H9 (cell line): Measurements from ENCODE around the gene TNFRSF19. TPM values are rescaled to one million over a fixed set of nuclear protein-coding genes. Genes with fewer than 3 reads are reported as not detected.

Experiments used
- DNase-seq: peaks from one replicate; pipeline ENCODE4 v3.0.0-alpha.2; 2017
- H2AFZ ChIP-seq: one replicate; pipeline ENCODE4 v1.6.1; 2013; ENCODE audit warnings: mild to moderate bottlenecking, low read length, control low read depth, moderate library complexity
- H2AK5ac ChIP-seq: 2 replicates; pipeline ENCODE4 v1.6.1; 2013; ENCODE audit warnings: low read length, control low read depth, mixed read lengths; ENCODE audit not compliant: insufficient read length
- H2BK120ac ChIP-seq: one replicate; pipeline ENCODE4 v1.6.1; 2013; ENCODE audit warnings: low read depth, mild to moderate bottlenecking, low read length, control low read depth, inconsistent platforms; ENCODE audit not compliant: poor library complexity, severe bottlenecking
- H2BK12ac ChIP-seq: 2 replicates; pipeline ENCODE4 v1.6.1; 2013; ENCODE audit warnings: low read length, control low read depth, mixed read lengths, low read depth; ENCODE audit not compliant: insufficient read length
- H2BK15ac ChIP-seq: 2 replicates; pipeline ENCODE4 v1.6.1; 2013; ENCODE audit warnings: low read depth, low read length, control low read depth
- H2BK20ac ChIP-seq: one replicate; pipeline ENCODE4 v1.6.1; 2013; ENCODE audit warnings: low read depth, mild to moderate bottlenecking, low read length, control low read depth, inconsistent platforms; ENCODE audit not compliant: poor library complexity, severe bottlenecking
- H2BK5ac ChIP-seq: 2 replicates; pipeline ENCODE4 v1.6.1; 2013; ENCODE audit warnings: low read length, control low read depth, mixed read lengths; ENCODE audit not compliant: insufficient read length
- H3K14ac ChIP-seq: 2 replicates; pipeline ENCODE4 v1.6.1; 2013; ENCODE audit warnings: low read length, control low read depth; ENCODE audit not compliant: insufficient read depth
- H3K18ac ChIP-seq: 2 replicates; pipeline ENCODE4 v1.6.1; 2013; ENCODE audit warnings: low read depth, mild to moderate bottlenecking, mixed read lengths, low read length, control low read depth; ENCODE audit not compliant: insufficient read length
- H3K23ac ChIP-seq: 2 replicates; pipeline ENCODE4 v1.6.1; 2013; ENCODE audit warnings: low read length, control low read depth, mixed read lengths, low read depth; ENCODE audit not compliant: insufficient read length
- H3K23me2 ChIP-seq: 2 replicates; pipeline ENCODE4 v1.6.1; 2013; ENCODE audit warnings: low read depth, mild to moderate bottlenecking, mixed read lengths, low read length, control low read depth; ENCODE audit not compliant: insufficient read length, poor library complexity, severe bottlenecking
- H3K27ac ChIP-seq: 2 replicates; pipeline ENCODE4 v1.5.1; 2013; ENCODE audit warnings: low read length, control low read depth, mixed read lengths, low read depth; ENCODE audit not compliant: insufficient read length
- H3K27me3 ChIP-seq: 2 replicates; pipeline ENCODE4 v1.6.1; 2013; ENCODE audit warnings: low read length, control low read depth, inconsistent platforms; ENCODE audit not compliant: insufficient read depth
- H3K4ac ChIP-seq: 2 replicates; pipeline ENCODE4 v1.6.1; 2013; ENCODE audit warnings: low read depth, mild to moderate bottlenecking, control low read depth, inconsistent platforms, low read length, moderate library complexity
- H3K4me1 ChIP-seq: 2 replicates; pipeline ENCODE4 v1.6.1; 2013; ENCODE audit warnings: low read length, control low read depth, inconsistent platforms; ENCODE audit not compliant: insufficient read depth
- H3K4me2 ChIP-seq: 2 replicates; pipeline ENCODE4 v1.6.1; 2013; ENCODE audit warnings: low read length, control low read depth, mixed read lengths; ENCODE audit not compliant: insufficient read length, insufficient read depth
- H3K56ac ChIP-seq: 2 replicates; pipeline ENCODE4 v1.6.1; 2013; ENCODE audit warnings: low read depth, mild to moderate bottlenecking, mixed read lengths, low read length, control low read depth; ENCODE audit not compliant: insufficient read length
- H3K79me1 ChIP-seq: 2 replicates; pipeline ENCODE4 v1.6.1; 2013; ENCODE audit warnings: low read depth, mild to moderate bottlenecking, moderate library complexity, low read length, control low read depth, inconsistent platforms; ENCODE audit not compliant: insufficient read depth, poor library complexity, severe bottlenecking
- H3K79me2 ChIP-seq: 2 replicates; pipeline ENCODE4 v1.6.1; 2013; ENCODE audit warnings: low read length, control low read depth, inconsistent platforms; ENCODE audit not compliant: insufficient read depth
- H3K9ac ChIP-seq: 2 replicates; pipeline ENCODE4 v1.6.1; 2013; ENCODE audit warnings: low read length, control low read depth, mixed read lengths; ENCODE audit not compliant: insufficient read length; ENCODE audit errors: extremely low read depth
- H3K9me3 ChIP-seq: one replicate; pipeline ENCODE4 v1.6.1; 2013; ENCODE audit warnings: low read depth, low read length, inconsistent platforms; ENCODE audit not compliant: control insufficient read depth
- H3T11ph ChIP-seq: one replicate; pipeline ENCODE4 v1.6.1; 2013; ENCODE audit warnings: mild to moderate bottlenecking, low read length, control low read depth, inconsistent platforms
- H4K20me1 ChIP-seq: one replicate; pipeline ENCODE4 v1.6.1; 2013; ENCODE audit not compliant: control insufficient read depth, insufficient read length, insufficient read depth
- H4K5ac ChIP-seq: 2 replicates; pipeline ENCODE4 v1.6.1; 2013; ENCODE audit warnings: low read depth, mild to moderate bottlenecking, mixed read lengths, low read length, control low read depth; ENCODE audit not compliant: insufficient read length
- H4K8ac ChIP-seq: replicated peaks from 2 replicates; pipeline ENCODE4 v1.6.1; 2013; ENCODE audit warnings: low read length, control low read depth, mixed read lengths, low read depth; ENCODE audit not compliant: insufficient read length
- H4K91ac ChIP-seq: 2 replicates; pipeline ENCODE4 v1.6.1; 2013; ENCODE audit warnings: low read depth, mild to moderate bottlenecking, moderate library complexity, mixed read lengths, low read length, control low read depth; ENCODE audit not compliant: insufficient read length
- H3K27ac Mint-ChIP-seq, 3 experiments: 2 replicates in 2 of 3; 3 replicates in 1 of 3; pipeline ENCODE4 v1.8.0; 2020 to 2021; ENCODE audit warnings: mixed read lengths in 3 of 3, mild to moderate bottlenecking in 1 of 3, moderate library complexity in 1 of 3
- H3K27me3 Mint-ChIP-seq: 2 replicates; pipeline ENCODE4 v1.8.0; 2021; ENCODE audit warnings: low read depth, mild to moderate bottlenecking, moderate library complexity, mixed read lengths
- H3K36me3 Mint-ChIP-seq, 3 experiments: 2 replicates in 2 of 3; 3 replicates in 1 of 3; pipeline ENCODE4 v1.8.0; 2020 to 2021; ENCODE audit warnings: low read depth in 3 of 3, mixed read lengths in 3 of 3; ENCODE audit not compliant: insufficient read depth in 1 of 3
- H3K4me1 Mint-ChIP-seq, 2 experiments: 2 replicates each; pipeline ENCODE4 v1.8.0; 2020; ENCODE audit warnings: mixed read lengths in 2 of 2
- H3K4me3 Mint-ChIP-seq, 2 experiments: 2 replicates in 1 of 2; 3 replicates in 1 of 2; pipeline ENCODE4 v1.8.0; 2020 to 2021; ENCODE audit warnings: mild to moderate bottlenecking in 2 of 2, mixed read lengths in 2 of 2, moderate library complexity in 1 of 2
- H3K9me3 Mint-ChIP-seq, 2 experiments: 2 replicates in 1 of 2; 3 replicates in 1 of 2; pipeline ENCODE4 v1.8.0; 2020; ENCODE audit warnings: mild to moderate bottlenecking in 2 of 2, mixed read lengths in 2 of 2, moderate library complexity in 1 of 2
- whole genome bisulfite sequencing: extraction: QIAGEN DNeasy Blood & Tissue Kit; methylation state at CpG from one replicate; pipeline ENCODE4 v1.1.7; 2013; ENCODE audit warnings: missing lambda C conversion rate, low lambda C conversion rate, mixed read lengths; ENCODE audit not compliant: insufficient read length; ENCODE audit errors: extremely low coverage; 5-methylcytosine and 5-hydroxymethylcytosine counted together
- total RNA-seq: library from RNA; stranded (reverse); gene quantifications from 2 replicates; pipeline ENCODE4 v1.2.1, GENCODE V29; 2021
- TF ChIP-seq, protein P1 (sequence below): fragments of 200-600 bp; sonication (generic); conservative IDR thresholded peaks from 3 replicates; pipeline ENCODE4 v1.8.0; 2021; ENCODE audit warnings: antibody characterized with exemption, mild to moderate bottlenecking

TNFRSF19 gene
- total RNA-seq, 1 experiment from 2014 or later = 2.7 TPM

GRCh38 chr13:23552661-23553060 is 17.6 kb upstream of the TNFRSF19 start:
- DNase-seq = no peak
- H4K8ac ChIP-seq = no peak overlapping the region
- no peak overlapping the region for H2BK120ac ChIP-seq
- H4K91ac ChIP-seq = no peak overlapping the region
- H3K79me1 ChIP-seq = no peaks in the 10 kb centered on the region
- peaks cover 5% of the 10 kb centered on the region; the same call in 1 of the 2 replicates for H3K4me1 ChIP-seq
- no peak overlapping the region for H2BK15ac ChIP-seq
- WGBS = no CpG with 5 or more reads among the region's 2 CpGs
- no peak overlapping the region for H3K27ac ChIP-seq
- H3K79me2 ChIP-seq = no peaks in the 10 kb centered on the region
- H3K4ac ChIP-seq = no peak overlapping the region
- H3K56ac ChIP-seq = no peak overlapping the region
- Mint-ChIP-seq H3K9me3 (no peaks in the 10 kb centered on the region), H3K27me3 (no peaks in the 10 kb centered on the region), H3K36me3 (no peaks in the 10 kb centered on the region), H3K27ac (no peak overlapping the region), H3K4me3 (no peak overlapping the region), H3K4me1 (peaks cover 14 to 17% of the 10 kb centered on the region in 2 experiments)
- no peak overlapping the region for H3K4me2 ChIP-seq
- no peak overlapping the region for H3K14ac ChIP-seq
- TF ChIP-seq, protein P1, sequence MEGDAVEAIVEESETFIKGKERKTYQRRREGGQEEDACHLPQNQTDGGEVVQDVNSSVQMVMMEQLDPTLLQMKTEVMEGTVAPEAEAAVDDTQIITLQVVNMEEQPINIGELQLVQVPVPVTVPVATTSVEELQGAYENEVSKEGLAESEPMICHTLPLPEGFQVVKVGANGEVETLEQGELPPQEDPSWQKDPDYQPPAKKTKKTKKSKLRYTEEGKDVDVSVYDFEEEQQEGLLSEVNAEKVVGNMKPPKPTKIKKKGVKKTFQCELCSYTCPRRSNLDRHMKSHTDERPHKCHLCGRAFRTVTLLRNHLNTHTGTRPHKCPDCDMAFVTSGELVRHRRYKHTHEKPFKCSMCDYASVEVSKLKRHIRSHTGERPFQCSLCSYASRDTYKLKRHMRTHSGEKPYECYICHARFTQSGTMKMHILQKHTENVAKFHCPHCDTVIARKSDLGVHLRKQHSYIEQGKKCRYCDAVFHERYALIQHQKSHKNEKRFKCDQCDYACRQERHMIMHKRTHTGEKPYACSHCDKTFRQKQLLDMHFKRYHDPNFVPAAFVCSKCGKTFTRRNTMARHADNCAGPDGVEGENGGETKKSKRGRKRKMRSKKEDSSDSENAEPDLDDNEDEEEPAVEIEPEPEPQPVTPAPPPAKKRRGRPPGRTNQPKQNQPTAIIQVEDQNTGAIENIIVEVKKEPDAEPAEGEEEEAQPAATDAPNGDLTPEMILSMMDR = no peak
- H3K18ac ChIP-seq = no peak overlapping the region
- H3K27me3 ChIP-seq = no peaks in the 10 kb centered on the region
- H2AFZ ChIP-seq = no peak overlapping the region
- H3K9ac ChIP-seq = no peak overlapping the region
- H4K5ac ChIP-seq = no peak overlapping the region
- H2BK12ac ChIP-seq = no peak overlapping the region
- H2BK5ac ChIP-seq = no peak overlapping the region
- no peaks in the 10 kb centered on the region for H3K9me3 ChIP-seq
- no peaks in the 10 kb centered on the region for H3K23me2 ChIP-seq
- H2BK20ac ChIP-seq = no peak overlapping the region
- H4K20me1 ChIP-seq = no peaks in the 10 kb centered on the region
- no peak overlapping the region for H3K23ac ChIP-seq
- H3T11ph ChIP-seq = no peak overlapping the region
- H2AK5ac ChIP-seq = no peak overlapping the region
